Bronchial epithelial cell (primary cell): ENCODE results near the gene TTYH2. TPM values are rescaled to one million over a fixed set of nuclear protein-coding genes. Genes with fewer than 3 reads are reported as not detected.

Experiments
- DNase-seq: peaks from one replicate; pipeline ENCODE4 v3.0.0-alpha.2; 2010; ENCODE audit warnings: low read depth
- FAIRE-seq: peaks from 2 replicates; lab custom pipeline; 2011; peaks lifted over from hg19 to GRCh38; lab: Jason Lieb, UNC
- H3K27me3 ChIP-seq: 2 replicates; pipeline ENCODE4 v1.5.1; 2011; ENCODE audit warnings: low read length; ENCODE audit not compliant: control insufficient read depth, insufficient read depth
- H3K36me3 ChIP-seq: 2 replicates; pipeline ENCODE4 v1.5.1; 2011; ENCODE audit warnings: low read length; ENCODE audit not compliant: control insufficient read depth, insufficient read depth
- H3K4me3 ChIP-seq: 2 replicates; pipeline ENCODE4 v1.5.1; 2011; ENCODE audit warnings: mild to moderate bottlenecking, low read depth, low read length, control low read depth
- total RNA-seq: library from RNA; depleted of rRNA; stranded (reverse); fragments of >200 nt; gene quantifications from 2 replicates; pipeline ENCODE4 v1.2.1, GENCODE V29; 2014
- TF ChIP-seq, protein P1 (sequence below): IDR thresholded peaks from 2 replicates; pipeline ENCODE4 v1.5.1; 2011; ENCODE audit warnings: mild to moderate bottlenecking, moderate library complexity, low read length, control low read depth, inconsistent platforms; ENCODE audit not compliant: insufficient read depth, severe bottlenecking

Gene TTYH2
- total RNA-seq, 1 donor from 2014 or later = 2.4 TPM

DNA sequence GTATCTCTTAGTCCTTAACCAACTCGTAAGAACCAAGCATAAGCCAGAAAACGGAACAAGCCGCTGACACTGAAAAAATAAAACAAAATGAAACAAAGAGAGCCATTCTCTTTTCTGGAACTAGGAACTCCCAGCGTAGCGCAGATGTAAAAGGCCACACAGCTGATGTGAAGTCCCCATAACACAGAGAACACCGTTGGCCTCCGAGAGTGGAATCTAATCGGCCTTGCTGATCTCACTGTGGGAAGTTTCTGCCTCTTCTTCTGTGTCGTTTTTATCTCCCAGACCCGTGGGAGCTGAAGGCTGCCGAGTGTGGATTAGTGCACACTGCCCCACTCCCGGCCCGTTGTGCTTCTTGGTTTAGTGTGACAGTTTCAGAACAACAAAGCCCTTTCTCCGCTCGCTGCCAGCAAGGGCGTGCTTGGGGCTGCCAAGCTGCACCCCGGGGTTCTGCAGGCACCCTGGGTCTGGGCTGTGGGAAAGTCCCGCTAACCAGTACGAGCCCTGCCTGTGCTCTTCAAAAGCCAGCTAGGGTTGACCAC, 21.7 kb downstream of the TTYH2 start:
- H3K27me3 ChIP-seq = no peaks in the 10 kb centered on the region
- TF ChIP-seq, protein P1, sequence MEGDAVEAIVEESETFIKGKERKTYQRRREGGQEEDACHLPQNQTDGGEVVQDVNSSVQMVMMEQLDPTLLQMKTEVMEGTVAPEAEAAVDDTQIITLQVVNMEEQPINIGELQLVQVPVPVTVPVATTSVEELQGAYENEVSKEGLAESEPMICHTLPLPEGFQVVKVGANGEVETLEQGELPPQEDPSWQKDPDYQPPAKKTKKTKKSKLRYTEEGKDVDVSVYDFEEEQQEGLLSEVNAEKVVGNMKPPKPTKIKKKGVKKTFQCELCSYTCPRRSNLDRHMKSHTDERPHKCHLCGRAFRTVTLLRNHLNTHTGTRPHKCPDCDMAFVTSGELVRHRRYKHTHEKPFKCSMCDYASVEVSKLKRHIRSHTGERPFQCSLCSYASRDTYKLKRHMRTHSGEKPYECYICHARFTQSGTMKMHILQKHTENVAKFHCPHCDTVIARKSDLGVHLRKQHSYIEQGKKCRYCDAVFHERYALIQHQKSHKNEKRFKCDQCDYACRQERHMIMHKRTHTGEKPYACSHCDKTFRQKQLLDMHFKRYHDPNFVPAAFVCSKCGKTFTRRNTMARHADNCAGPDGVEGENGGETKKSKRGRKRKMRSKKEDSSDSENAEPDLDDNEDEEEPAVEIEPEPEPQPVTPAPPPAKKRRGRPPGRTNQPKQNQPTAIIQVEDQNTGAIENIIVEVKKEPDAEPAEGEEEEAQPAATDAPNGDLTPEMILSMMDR = no peak
- H3K36me3 ChIP-seq = no peaks in the 10 kb centered on the region
- FAIRE-seq (no peak), DNase-seq (no peak)
- no peak overlapping the region for H3K4me3 ChIP-seq

DNA sequence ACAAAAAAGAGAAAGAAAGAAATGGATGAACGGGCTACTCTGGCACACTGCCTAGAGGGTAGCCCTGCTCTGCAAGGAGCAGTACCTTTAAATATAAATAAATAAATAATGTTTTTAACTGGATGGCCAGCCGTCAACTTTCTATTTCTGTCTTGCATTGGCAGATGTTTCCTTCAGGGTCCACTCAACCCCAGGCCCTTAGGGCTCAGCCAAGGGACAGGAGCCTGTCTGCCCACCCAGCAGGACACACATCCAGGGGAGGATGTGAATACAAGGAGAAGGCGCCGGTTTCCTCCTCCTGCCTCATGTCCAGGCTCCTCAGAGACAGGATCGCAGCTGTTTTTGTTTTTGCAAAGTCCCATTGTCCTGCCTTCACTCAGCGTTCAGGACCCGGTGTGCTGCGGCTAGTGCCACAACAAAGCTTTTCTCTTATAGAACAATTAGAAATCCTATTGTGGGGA, 22.6 kb downstream of the TTYH2 start:
- Histone ChIP-seq H3K4me3 (no peak overlapping the region), H3K27me3 (no peaks in the 10 kb centered on the region), H3K36me3 (no peaks in the 10 kb centered on the region)
- FAIRE-seq = no peak
- TF ChIP-seq, protein P1 = no peak
- no peak for DNase-seq

DNA sequence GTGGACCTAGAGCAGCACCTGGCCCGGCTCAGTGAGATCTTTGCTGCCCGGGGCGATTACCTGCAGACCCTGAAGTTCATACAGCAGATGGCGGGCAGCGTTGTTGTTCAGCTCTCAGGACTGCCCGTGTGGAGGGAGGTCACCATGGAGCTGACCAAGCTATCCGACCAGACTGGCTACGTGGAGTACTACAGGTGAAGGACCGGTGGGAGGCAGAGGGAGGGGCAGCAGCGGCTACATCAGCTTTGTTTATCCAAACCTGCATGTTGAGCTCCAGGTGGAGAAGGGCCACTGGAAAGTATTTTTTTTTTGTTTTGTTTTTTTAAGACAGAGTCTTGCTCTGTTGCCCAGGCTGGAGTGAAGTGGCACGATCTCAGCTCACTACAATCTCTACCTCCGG, 23.9 kb downstream of the TTYH2 start:
- Histone ChIP-seq H3K36me3 (no peaks in the 10 kb centered on the region), H3K4me3 (no peak overlapping the region), H3K27me3 (peaks cover 2% of the 10 kb centered on the region)
- no peak for DNase-seq
- FAIRE-seq = no peak
- TF ChIP-seq, protein P1 = no peak

DNA sequence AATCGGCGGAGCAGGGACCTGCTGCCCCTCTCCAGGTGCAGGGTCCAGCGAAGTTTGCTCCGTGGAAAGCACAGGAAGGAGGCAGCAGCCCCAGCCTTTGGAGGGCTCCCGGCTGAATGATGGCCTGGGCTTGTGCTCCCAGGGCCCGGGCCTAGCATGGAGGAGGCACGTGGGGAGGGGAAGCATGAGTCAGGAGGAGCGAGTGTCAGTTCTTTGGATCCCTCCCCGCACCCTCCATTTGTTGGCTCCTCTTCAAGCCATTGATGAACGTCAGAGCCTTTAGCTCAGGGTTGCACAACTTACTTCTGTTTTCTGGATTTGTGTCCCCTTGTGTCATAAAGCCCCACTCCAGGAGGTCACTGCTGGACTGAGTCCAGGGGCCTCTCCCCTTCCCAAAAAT, 25.8 kb downstream of the TTYH2 start:
- no peak overlapping the region for H3K4me3 ChIP-seq
- H3K27me3 ChIP-seq = peaks cover 2% of the 10 kb centered on the region
- DNase-seq = no peak
- TF ChIP-seq, protein P1 = no peak
- FAIRE-seq = no peak
- no peaks in the 10 kb centered on the region for H3K36me3 ChIP-seq

DNA sequence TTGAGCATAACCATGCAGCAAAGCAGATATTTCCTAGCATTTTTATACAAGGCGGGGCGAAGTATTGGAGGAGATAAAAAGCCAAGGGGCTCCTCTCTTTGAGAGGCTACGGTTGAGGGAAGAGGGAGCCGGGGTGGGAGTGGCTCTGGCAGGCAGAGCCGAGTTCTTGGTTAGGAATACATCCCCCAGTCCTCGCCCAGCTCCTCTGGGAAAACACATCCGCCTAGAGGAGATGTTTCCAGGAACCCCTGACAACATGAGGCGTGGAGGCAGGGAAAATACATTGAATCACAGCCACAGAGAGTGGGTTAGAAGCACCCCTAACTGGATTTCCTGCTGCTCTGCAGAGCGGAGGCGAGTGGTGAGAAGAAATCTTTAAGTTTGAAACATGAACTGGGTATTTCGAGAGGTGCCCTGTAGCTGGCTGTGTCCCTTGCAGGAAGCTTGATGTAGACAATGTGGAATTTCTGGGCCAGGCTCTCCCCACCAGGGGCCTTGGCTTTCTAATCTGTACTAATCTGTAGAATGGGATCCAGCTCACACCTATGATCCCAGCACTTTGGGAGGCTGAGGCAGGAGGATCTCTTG, 27.3 kb downstream of the TTYH2 start:
- TF ChIP-seq, protein P1 = no peak
- Histone ChIP-seq H3K36me3 (no peaks in the 10 kb centered on the region), H3K27me3 (peaks cover 2% of the 10 kb centered on the region), H3K4me3 (no peak overlapping the region)
- DNase-seq = peak; percentile 2
- no peak for FAIRE-seq
